Stomach (tissue), 4 donors: ENCODE results near the gene NARF.

Source experiments
- POLR2A ChIP-seq, 4 donors: fragments of 450-650 bp; IDR thresholded peaks; one replicate each; pipeline ENCODE4 v1.6.1; 2016; ENCODE audit warnings: antibody characterized with exemption in 4 of 4, control low read depth in 2 of 4, mild to moderate bottlenecking in 1 of 4, moderate library complexity in 1 of 4
- POLR2AphosphoS5 ChIP-seq, 3 donors: sonication (generic); formaldehyde crosslinking; IDR thresholded peaks; one replicate each; pipeline ENCODE4 v1.6.1; 2016; ENCODE audit warnings: antibody characterized with exemption in 3 of 3
- TF ChIP-seq, protein P1 (sequence below), 7 experiments: fragments of 450-650 bp in 4 of 7; fragments of 200-600 bp in 3 of 7; sonication (generic) in 3 of 7; IDR thresholded peaks; one replicate each; pipeline ENCODE4 v1.5.1; 2016 to 2019; ENCODE audit warnings: antibody characterized with exemption in 7 of 7, control low read depth in 2 of 7, mild to moderate bottlenecking in 1 of 7

GRCh38 chr17:82483836-82484235 is 25.3 kb downstream of the NARF start:
- no peak for TF ChIP-seq POLR2A (IDR thresholded peaks at IDR 0.05)
- TF ChIP-seq, protein P1, sequence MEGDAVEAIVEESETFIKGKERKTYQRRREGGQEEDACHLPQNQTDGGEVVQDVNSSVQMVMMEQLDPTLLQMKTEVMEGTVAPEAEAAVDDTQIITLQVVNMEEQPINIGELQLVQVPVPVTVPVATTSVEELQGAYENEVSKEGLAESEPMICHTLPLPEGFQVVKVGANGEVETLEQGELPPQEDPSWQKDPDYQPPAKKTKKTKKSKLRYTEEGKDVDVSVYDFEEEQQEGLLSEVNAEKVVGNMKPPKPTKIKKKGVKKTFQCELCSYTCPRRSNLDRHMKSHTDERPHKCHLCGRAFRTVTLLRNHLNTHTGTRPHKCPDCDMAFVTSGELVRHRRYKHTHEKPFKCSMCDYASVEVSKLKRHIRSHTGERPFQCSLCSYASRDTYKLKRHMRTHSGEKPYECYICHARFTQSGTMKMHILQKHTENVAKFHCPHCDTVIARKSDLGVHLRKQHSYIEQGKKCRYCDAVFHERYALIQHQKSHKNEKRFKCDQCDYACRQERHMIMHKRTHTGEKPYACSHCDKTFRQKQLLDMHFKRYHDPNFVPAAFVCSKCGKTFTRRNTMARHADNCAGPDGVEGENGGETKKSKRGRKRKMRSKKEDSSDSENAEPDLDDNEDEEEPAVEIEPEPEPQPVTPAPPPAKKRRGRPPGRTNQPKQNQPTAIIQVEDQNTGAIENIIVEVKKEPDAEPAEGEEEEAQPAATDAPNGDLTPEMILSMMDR (IDR thresholded peaks at IDR 0.05), result no peak
- TF ChIP-seq POLR2AphosphoS5 (IDR thresholded peaks at IDR 0.05), result no peak
